ENCODE data around the gene METTL25B.

METTL25B gene

GRCh38 chr1:156728599-156729462, 562 bp downstream of the METTL25B start, which contains the start of gene ISG20L2:
Gene ISG20L2 (minus strand): TSS chr1:156728766. CDS start chr1:156727652, 1,114 bp downstream.
- DNase-seq = peak; percentile 63

- no peak for DNase-seq
Measured at GRCh38 chr1:156733989-156734584, 5.8 kb downstream of the METTL25B start.

- DNase-seq = no peak
Measured at GRCh38 chr1:156738407-156738806, 10.1 kb downstream of the METTL25B start.

- DNase-seq = no peak
Measured at GRCh38 chr1:156738916-156739315, 10.6 kb downstream of the METTL25B start.

- DNase-seq = no peak
Measured at GRCh38 chr1:156740237-156740740, 12.0 kb downstream of the METTL25B start.

- DNase-seq = peak; percentile 96
Measured at GRCh38 chr1:156740741-156741480, 12.6 kb downstream of the METTL25B start, which contains the start of gene MRPL24. Gene MRPL24 (minus strand): TSS chr1:156741088. CDS start chr1:156738704, 2,384 bp downstream.

GRCh38 chr1:156741481-156741983, 13.3 kb downstream of the METTL25B start:
- no peak for DNase-seq

- no peak for DNase-seq
Measured at GRCh38 chr1:156742017-156742416, 13.7 kb downstream of the METTL25B start.

GRCh38 chr1:156742801-156743200, 14.5 kb downstream of the METTL25B start:
- DNase-seq = no peak

- DNase-seq = no peak
Measured at GRCh38 chr1:156743367-156744302, 15.4 kb downstream of the METTL25B start.

GRCh38 chr1:156744344-156744743, 16.1 kb downstream of the METTL25B start:
- no peak for DNase-seq

- DNase-seq = no peak
Measured at GRCh38 chr1:156744786-156745419, 16.6 kb downstream of the METTL25B start.

- DNase-seq = no peak
Measured at GRCh38 chr1:156745881-156746280, 17.6 kb downstream of the METTL25B start.

GRCh38 chr1:156746406-156746727, 18.1 kb downstream of the METTL25B start:
- no peak for DNase-seq

GRCh38 chr1:156746728-156747631, 18.7 kb downstream of the METTL25B start:
- DNase-seq = peak; percentile 24

- DNase-seq = no peak
Measured at GRCh38 chr1:156747742-156748669, 19.7 kb downstream of the METTL25B start.

- DNase-seq = no peak
Measured at GRCh38 chr1:156748670-156749418, 20.6 kb downstream of the METTL25B start.

GRCh38 chr1:156749419-156750118, 21.3 kb downstream of the METTL25B start:
- DNase-seq = no peak
